Fibroblast of mammary gland (primary cell): ENCODE results near the gene WDR17.
A peak's percentile ranks its signal among the peaks of the same experiment; 100 is the strongest.

Experiments used
- DNase-seq: peaks from one replicate; pipeline ENCODE4 v3.0.0-alpha.2; 2010; ENCODE audit warnings: low read depth
- H3K4me3 ChIP-seq: 2 replicates; pipeline ENCODE4 v1.5.1; 2011; ENCODE audit warnings: low read depth, mild to moderate bottlenecking, low read length, moderate library complexity; ENCODE audit not compliant: control insufficient read depth
- TF ChIP-seq, protein P1 (sequence below): conservative IDR thresholded peaks from 2 replicates; pipeline ENCODE4 v1.5.1; 2011; ENCODE audit warnings: low read depth, low read length, inconsistent platforms; ENCODE audit not compliant: control insufficient read depth, insufficient read depth

WDR17 gene

DNA sequence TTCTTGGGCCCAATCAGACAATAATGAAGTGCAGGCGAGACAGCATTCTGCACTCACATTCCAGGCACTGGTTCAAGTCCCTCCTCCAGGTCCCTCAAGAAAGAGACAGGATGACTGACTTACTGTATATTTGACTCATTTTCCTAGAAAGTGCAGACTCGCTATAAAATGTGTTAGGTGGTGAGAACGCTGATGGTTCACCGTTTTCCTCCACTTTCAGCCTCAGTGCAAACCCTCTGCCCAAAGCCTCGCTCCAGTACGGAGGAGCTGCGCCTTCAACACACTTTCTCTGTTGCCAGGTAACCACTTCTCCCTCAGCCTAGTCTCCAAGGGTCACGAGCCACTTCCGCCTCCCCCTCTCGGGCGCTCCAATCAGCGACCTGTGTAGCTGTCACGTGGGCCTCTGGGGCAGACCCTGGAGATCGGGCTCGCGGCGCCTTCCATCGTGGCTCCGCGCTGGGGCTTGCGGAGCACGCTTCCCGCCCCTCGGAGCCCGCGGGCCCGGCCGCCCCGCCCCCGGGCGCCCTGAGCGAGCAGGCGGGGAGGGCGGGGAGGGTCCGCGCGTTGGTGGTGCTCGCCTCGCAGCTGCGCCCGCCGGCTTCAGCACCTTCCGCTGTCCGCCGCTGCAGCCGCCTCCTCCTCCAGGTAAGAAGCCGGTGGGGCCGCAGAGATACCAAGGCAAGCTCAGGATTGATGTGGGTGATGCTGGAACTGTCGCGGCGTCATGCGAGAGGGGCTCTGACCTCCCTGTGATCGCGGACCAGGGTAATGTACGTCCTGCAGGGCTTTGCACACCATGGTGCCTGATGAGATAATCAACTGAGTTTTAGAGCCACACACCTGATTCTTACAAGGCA lies at the start of gene WDR17:
Gene WDR17, plus strand, starts transcription at position 407 of the 857 bp plus-strand sequence. CDS start 45,740 bp downstream, outside the sequence.
- H3K4me3 ChIP-seq = peak within 1 kb of the TSS; percentile 65
- peak; percentile 74 for DNase-seq
- TF ChIP-seq, protein P1, sequence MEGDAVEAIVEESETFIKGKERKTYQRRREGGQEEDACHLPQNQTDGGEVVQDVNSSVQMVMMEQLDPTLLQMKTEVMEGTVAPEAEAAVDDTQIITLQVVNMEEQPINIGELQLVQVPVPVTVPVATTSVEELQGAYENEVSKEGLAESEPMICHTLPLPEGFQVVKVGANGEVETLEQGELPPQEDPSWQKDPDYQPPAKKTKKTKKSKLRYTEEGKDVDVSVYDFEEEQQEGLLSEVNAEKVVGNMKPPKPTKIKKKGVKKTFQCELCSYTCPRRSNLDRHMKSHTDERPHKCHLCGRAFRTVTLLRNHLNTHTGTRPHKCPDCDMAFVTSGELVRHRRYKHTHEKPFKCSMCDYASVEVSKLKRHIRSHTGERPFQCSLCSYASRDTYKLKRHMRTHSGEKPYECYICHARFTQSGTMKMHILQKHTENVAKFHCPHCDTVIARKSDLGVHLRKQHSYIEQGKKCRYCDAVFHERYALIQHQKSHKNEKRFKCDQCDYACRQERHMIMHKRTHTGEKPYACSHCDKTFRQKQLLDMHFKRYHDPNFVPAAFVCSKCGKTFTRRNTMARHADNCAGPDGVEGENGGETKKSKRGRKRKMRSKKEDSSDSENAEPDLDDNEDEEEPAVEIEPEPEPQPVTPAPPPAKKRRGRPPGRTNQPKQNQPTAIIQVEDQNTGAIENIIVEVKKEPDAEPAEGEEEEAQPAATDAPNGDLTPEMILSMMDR = no peak

DNA sequence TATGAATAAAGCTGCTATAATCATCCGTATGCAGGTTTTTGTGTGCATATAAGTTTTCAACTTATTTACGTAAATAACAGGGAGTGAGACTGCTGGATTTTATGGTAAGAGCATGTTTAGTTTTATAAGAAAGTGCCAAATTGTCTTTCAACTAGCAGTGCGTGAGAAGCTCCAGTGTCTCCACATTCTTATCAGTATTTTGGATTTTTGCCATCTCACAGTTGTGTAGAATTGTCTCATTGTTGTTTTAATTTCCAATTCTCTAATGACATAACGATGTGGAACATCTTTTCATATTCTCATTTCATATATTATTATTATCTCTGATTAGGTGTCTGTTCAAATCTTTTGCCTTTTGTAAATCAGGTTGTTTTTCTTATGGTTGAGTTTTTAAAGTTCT lies 49.0 kb upstream of the WDR17 start:
- TF ChIP-seq, protein P1 = no peak
- H3K4me3 ChIP-seq = no peak overlapping the region
- DNase-seq = no peak

DNA sequence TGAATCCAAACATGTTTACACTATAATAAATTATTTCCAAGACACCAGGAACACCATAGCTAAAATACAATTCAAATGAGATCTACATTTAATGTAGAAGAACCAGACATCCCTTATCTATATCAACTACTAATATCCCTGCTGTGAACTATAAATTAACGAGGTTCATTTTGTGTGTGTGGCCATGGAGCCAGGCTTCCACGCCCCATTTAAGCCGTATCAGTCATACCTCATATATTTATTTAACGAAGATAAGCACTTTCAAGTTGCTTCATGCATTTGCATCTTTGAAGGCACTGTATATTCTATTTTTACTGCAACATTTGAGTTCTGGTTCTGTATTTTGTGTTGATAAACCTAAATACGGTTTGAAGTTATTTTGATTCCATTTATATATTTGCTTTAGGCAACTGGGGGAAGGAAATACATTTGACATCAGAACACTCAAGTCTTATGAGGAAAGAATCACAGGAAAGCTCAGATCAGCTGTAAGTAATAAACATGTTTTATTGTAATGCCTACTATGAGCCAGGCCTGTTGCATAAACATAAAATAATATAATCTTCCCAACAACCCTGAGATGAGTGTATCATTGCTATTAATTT lies 45.1 kb upstream of the WDR17 start:
- DNase-seq = no peak
- no peak overlapping the region for H3K4me3 ChIP-seq
- TF ChIP-seq, protein P1 = no peak

DNA sequence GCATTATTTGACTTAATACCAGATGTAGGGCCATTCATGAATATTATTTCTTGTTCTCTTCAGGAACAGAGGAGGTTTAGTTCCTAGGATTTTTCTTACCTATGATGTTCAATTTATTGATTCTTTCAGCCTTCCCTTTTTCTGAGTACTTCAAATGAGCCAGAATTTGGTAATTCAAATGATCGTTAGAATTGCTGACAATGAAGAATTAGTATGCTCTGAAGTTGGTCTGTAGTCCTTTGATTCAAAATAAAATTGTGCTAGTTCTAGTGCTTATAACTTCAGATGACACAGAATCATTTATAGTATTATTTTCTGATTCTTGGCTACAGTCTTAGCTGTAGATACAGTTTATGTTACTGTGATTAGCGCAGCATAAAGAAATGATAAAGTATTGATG lies 35.2 kb upstream of the WDR17 start:
- TF ChIP-seq, protein P1 = no peak
- DNase-seq = no peak
- no peak overlapping the region for H3K4me3 ChIP-seq

DNA sequence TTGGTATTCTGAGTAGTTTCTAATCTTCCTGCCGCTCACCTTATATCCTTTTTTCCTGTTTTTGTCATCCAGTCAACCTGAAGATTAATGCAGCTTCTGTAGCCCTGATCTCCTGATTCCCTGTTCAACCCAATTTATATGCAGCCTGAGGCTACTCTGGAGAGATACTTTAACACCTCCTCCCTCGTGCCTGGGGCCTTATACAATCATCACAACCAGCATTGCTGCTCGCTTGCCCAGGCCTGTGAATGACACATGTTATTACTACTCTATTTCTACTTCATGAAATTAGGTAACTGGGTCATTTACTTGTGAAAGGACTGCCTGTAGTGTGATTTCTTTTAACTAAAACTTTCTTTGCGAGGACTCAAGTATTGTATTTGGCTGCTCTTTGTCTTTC lies 33.7 kb upstream of the WDR17 start:
- TF ChIP-seq, protein P1 = no peak
- H3K4me3 ChIP-seq = no peak overlapping the region
- DNase-seq = no peak

DNA sequence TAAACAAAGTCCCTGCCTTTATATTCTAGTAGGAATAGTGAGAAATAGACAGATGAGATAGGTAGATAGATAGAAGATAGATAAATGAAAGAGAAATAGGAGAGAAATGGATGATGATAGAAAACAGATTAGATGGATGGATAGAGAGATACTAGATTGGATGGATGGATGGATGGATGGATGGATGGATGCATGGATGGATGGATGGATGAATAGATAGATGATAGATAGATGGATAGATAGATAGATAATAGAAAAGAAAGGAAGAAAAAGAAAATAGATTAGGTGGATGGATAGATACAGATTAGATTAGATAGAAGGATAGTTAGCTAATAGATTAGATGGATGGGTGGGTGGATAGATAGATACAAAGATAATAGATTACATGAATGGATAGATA lies 33.2 kb upstream of the WDR17 start:
- TF ChIP-seq, protein P1 = no peak

More for the DNA sequence above, 33.2 kb upstream of the WDR17 start:
- no peak overlapping the region for H3K4me3 ChIP-seq
- no peak for DNase-seq
